OCI-LY1 (cell line): ENCODE data around the gene LRP1-AS.

Experiments
- CTCF ChIP-seq: fragments of 200-600 bp; sonication (generic), shearing (Covaris generic); IDR thresholded peaks from 2 replicates; pipeline ENCODE4 v1.5.1; 2017; ENCODE audit warnings: mild to moderate bottlenecking, antibody characterized with exemption, low read length, moderate library complexity, mixed read lengths
- EZH2 ChIP-seq: fragments of 200-600 bp; sonication (generic), shearing (Covaris generic); IDR thresholded peaks from 2 replicates; pipeline ENCODE4 v1.8.0; 2017; ENCODE audit warnings: borderline replicate concordance, mixed run types, mild to moderate bottlenecking, antibody characterized with exemption, low read length, moderate library complexity, mixed read lengths

DNA sequence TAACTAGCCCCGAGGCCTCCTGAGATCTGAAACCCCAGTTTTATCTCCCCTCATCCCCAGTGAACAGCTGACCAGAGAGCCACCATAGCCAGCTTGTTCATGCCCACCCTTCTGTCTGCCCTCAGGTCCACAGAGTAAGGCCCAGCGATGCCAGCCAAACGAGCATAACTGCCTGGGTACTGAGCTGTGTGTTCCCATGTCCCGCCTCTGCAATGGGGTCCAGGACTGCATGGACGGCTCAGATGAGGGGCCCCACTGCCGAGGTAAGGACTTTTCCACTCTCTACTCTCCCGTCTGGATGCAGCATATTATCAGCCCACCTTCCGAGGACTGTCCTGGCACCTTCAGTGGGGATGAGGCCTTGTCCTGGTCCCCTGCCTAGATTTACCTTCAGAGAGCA is 6.2 kb downstream of the LRP1-AS start:
- TF ChIP-seq CTCF: no peak
- no peak for TF ChIP-seq EZH2
